K562 (cell line): ENCODE measurements around the gene BNIP3. TPM values are rescaled to one million over a fixed set of nuclear protein-coding genes. Genes with fewer than 3 reads are reported as not detected.

Experiments
- ATAC-seq: fragments of 200-7000 bp; cut with Tn5 transposase; 3 replicates; pipeline ENCODE4 v1.9.1; 2020; ENCODE audit warnings: moderate library complexity
- BruUV-seq: library from RNA; stranded (reverse); fragments of 400-500 nt; replicated peaks from 2 replicates; lab custom pipeline; 2021; lab: Mats Ljungman, UMichigan
- CTCF ChIA-PET: fragments of 300-600 bp; formaldehyde crosslinking; extraction: SDS; loops from one replicate; lab custom pipeline; 2021; ENCODE audit warnings: low intra/inter-chr PET ratio; lab: Yijun Ruan, JAX
- POLR2A ChIA-PET: fragments of 300-600, 350-650 bp; sonication (Branson Sonifier 250); formaldehyde crosslinking; extraction: SDS; loops from one replicate; lab custom pipeline; 2021; ENCODE audit warnings: antibody characterized with exemption, inconsistent platforms; lab: Yijun Ruan, JAX
- DNase-seq, 4 experiments: peaks; one replicate each; pipeline versions ENCODE4 v3.0.0 to v3.0.0-alpha.2; 2011 to 2018; ENCODE audit warnings: low spot score in 3 of 4, mixed read lengths in 3 of 4; ENCODE audit errors: extremely low read depth in 1 of 4
- FAIRE-seq: peaks from 2 replicates; lab custom pipeline; 2011; peaks lifted over from hg19 to GRCh38; lab: Jason Lieb, UNC
- H2AFZ ChIP-seq: 2 replicates; pipeline ENCODE4 v1.6.0; 2011; ENCODE audit warnings: low read depth, low read length, control low read depth, inconsistent platforms
- H3K27ac ChIP-seq: fragments of 200-600 bp; 3 replicates; pipeline ENCODE4 v1.8.0; 2011; ENCODE audit warnings: low read depth, mild to moderate bottlenecking, control low read depth, inconsistent platforms, low read length, moderate library complexity, mixed read lengths; ENCODE audit errors: extremely low read depth
- H3K27me3 ChIP-seq, 2 experiments: fragments of 300-600 bp in 1 of 2; 2 replicates in 1 of 2; 3 replicates in 1 of 2; pipeline versions ENCODE4 v1.6.0 to v1.8.0; 2011; ENCODE audit warnings: inconsistent platforms in 2 of 2, low read length in 2 of 2, mild to moderate bottlenecking in 1 of 2, mixed read lengths in 1 of 2, moderate library complexity in 1 of 2; ENCODE audit not compliant: control insufficient read depth in 2 of 2, insufficient read depth in 2 of 2
- H3K36me3 ChIP-seq: fragments of 300-600 bp; 3 replicates; pipeline ENCODE4 v1.8.0; 2011; ENCODE audit warnings: mild to moderate bottlenecking, low read length, inconsistent platforms; ENCODE audit not compliant: control insufficient read depth, insufficient read depth
- H3K4me1 ChIP-seq, 2 experiments: fragments of 200-600 bp in 1 of 2; replicated peaks in 1 of 2; 2 replicates in 1 of 2; 3 replicates in 1 of 2; pipeline versions ENCODE4 v1.5.1 to v1.8.0; 2011; ENCODE audit warnings: inconsistent platforms in 2 of 2, low read length in 2 of 2, mild to moderate bottlenecking in 1 of 2, mixed read lengths in 1 of 2, moderate library complexity in 1 of 2; ENCODE audit not compliant: control insufficient read depth in 2 of 2, insufficient read depth in 2 of 2
- H3K4me2 ChIP-seq: 2 replicates; pipeline ENCODE4 v1.6.1; 2011; ENCODE audit warnings: low read length, control low read depth, inconsistent platforms, mixed read lengths; ENCODE audit not compliant: insufficient read depth
- H3K4me3 ChIP-seq: fragments of 200-600 bp; sonication (generic), shearing (Covaris generic); 2 replicates; pipeline ENCODE4 v1.5.1; 2016; ENCODE audit warnings: control low read depth, inconsistent platforms
- H3K79me2 ChIP-seq: fragments of 200-600 bp; 3 replicates; pipeline ENCODE4 v1.8.0; 2011; ENCODE audit warnings: low read length, inconsistent platforms; ENCODE audit not compliant: control insufficient read depth, insufficient read depth
- H3K9ac ChIP-seq, 2 experiments: 2 replicates each; pipeline versions ENCODE4 v1.6.0 to v1.6.1; 2011; ENCODE audit warnings: low read depth in 2 of 2, low read length in 2 of 2, control low read depth in 1 of 2, inconsistent platforms in 1 of 2, mild to moderate bottlenecking in 1 of 2, mixed read lengths in 1 of 2; ENCODE audit not compliant: insufficient read depth in 1 of 2
- H3K9me1 ChIP-seq: one replicate; pipeline ENCODE4 v1.6.0; 2011; ENCODE audit warnings: inconsistent platforms, mild to moderate bottlenecking, low read length, moderate library complexity; ENCODE audit not compliant: control insufficient read depth, insufficient read depth
- H3K9me3 ChIP-seq: replicated peaks from 2 replicates; pipeline ENCODE4 v1.5.1; 2011; ENCODE audit warnings: low read depth, low read length, inconsistent platforms; ENCODE audit not compliant: control insufficient read depth, insufficient read depth
- H4K20me1 ChIP-seq: replicated peaks from 2 replicates; pipeline ENCODE4 v1.6.1; 2011; ENCODE audit warnings: low read length, inconsistent platforms, mixed read lengths; ENCODE audit not compliant: control insufficient read depth, insufficient read depth
- HCFC1 ChIP-seq: IDR thresholded peaks from 2 replicates; pipeline ENCODE4 v1.6.1; 2012; ENCODE audit warnings: low read depth, low read length, improper control_type of control experiment
- JUND ChIP-seq, 2 experiments: IDR thresholded peaks; 2 replicates in 1 of 2; 3 replicates in 1 of 2; pipeline ENCODE4 v1.6.1; 2011; ENCODE audit warnings: borderline replicate concordance in 2 of 2, low read depth in 2 of 2, low read length in 2 of 2, improper control_type of control experiment in 1 of 2, missing biosample characterization in 1 of 2, missing genetic modification characterization in 1 of 2, missing genetic modification reagents in 1 of 2
- KDM5B ChIP-seq: fragments of 200-600 bp; sonication (generic); IDR thresholded peaks from 2 replicates; pipeline ENCODE4 v1.6.1; 2012; ENCODE audit warnings: low read depth, mild to moderate bottlenecking, moderate library complexity, low read length, control low read depth, inconsistent platforms; ENCODE audit not compliant: insufficient replicate concordance
- MCM7 ChIP-seq, 2 experiments: fragments of 450-650 bp; IDR thresholded peaks; 2 replicates each; pipeline ENCODE4 v1.6.1; 2016 to 2018
- NR2F6 ChIP-seq: fragments of 450-650 bp; formaldehyde crosslinking; IDR thresholded peaks from 2 replicates; pipeline ENCODE4 v1.4.0; 2020; ENCODE audit warnings: mild to moderate bottlenecking
- NRF1 ChIP-seq, 2 experiments: fragments of 450-650 bp; IDR thresholded peaks in 1 of 2; conservative IDR thresholded peaks in 1 of 2; 2 replicates each; pipeline ENCODE4 v1.6.1; 2014; ENCODE audit warnings: mild to moderate bottlenecking in 2 of 2
- SREBF2 ChIP-seq: sonication (generic); formaldehyde crosslinking; IDR thresholded peaks from 2 replicates; pipeline ENCODE4 v1.4.0; 2020; ENCODE audit warnings: mild to moderate bottlenecking, missing genetic modification reagents
- STAT5B ChIP-seq: fragments of 250-450 bp; sonication (Bioruptor Pico); IDR thresholded peaks from 2 replicates; pipeline ENCODE4 v1.8.0; 2021; ENCODE audit warnings: mild to moderate bottlenecking, inconsistent platforms
- TBP ChIP-seq: optimal IDR thresholded peaks from 2 replicates; pipeline ENCODE3; 2011; ENCODE audit warnings: low read depth, low read length, improper control_type of control experiment
- WHSC1 ChIP-seq: IDR thresholded peaks from one replicate; pipeline ENCODE4 v1.6.1; 2012; ENCODE audit warnings: low read length, control low read depth, inconsistent platforms
- ZNF316 ChIP-seq: fragments of 450-650 bp; IDR thresholded peaks from 2 replicates; pipeline ENCODE4 v1.6.1; 2016
- ZNF584 ChIP-seq: fragments of 200-800 bp; sonication (Bioruptor generic); IDR thresholded peaks from 2 replicates; pipeline ENCODE4 v1.6.1; 2016; ENCODE audit warnings: low read depth, mild to moderate bottlenecking, missing genetic modification characterization, missing compliant biosample characterization
- WGBS: fragments of 100-300 bp; shearing (Covaris generic); methylation state at CpG from one replicate; pipeline ENCODE4 v1.1.6; 2016; ENCODE audit warnings: low coverage, mixed read lengths; ENCODE audit not compliant: insufficient coverage; ENCODE audit errors: missing lambda C conversion rate; 5-methylcytosine and 5-hydroxymethylcytosine counted together
- in situ Hi-C: fragments of 300-500 bp; cut with MboI; formaldehyde crosslinking; loops from 4 replicates; pipeline ENCODE4 v1.15.0; 2018; ENCODE audit warnings: inconsistent platforms, mixed read lengths
- intact Hi-C: fragments of 100-400 bp; cut with micrococcal nuclease; formaldehyde crosslinking; loops from 2 replicates; pipeline ENCODE4 v1.14.2; 2022
- polyA plus RNA-seq, 8 experiments: library from polyadenylated mRNA; depleted of rRNA in 4 of 8; stranded (reverse) in 5 of 8; unstranded in 3 of 8; fragments of >200 nt; fragmentation: Nextera tagmentation in 2 of 8; fragmentation: Illumina TruSeq in 1 of 8; extraction: Ambion mirVana in 2 of 8; extraction: Trizol in 1 of 8; gene quantifications; 2 replicates each; pipeline versions ENCODE4 v1.2.1 to v1.2.3, GENCODE V29; 2011 to 2014; ENCODE audit warnings: inconsistent platforms in 1 of 8, missing spikeins in 1 of 8
- total RNA-seq, 7 experiments: library from RNA; depleted of rRNA in 6 of 7; stranded (reverse); fragments of >200 nt in 6 of 7; fragmentation: Illumina TruSeq in 2 of 7; extraction: Trizol in 2 of 7; gene quantifications; 2 replicates each; pipeline versions ENCODE4 v1.2.1 to v1.2.3, GENCODE V29; 2011 to 2021; ENCODE audit warnings: low replicate concordance in 1 of 7
- TF ChIP-seq, protein P1 (sequence below): fragments of 450-650 bp; IDR thresholded peaks from 2 replicates; pipeline ENCODE4 v1.6.1; 2016
- TF ChIP-seq, protein P2 (sequence below), 2 experiments: IDR thresholded peaks in 1 of 2; conservative IDR thresholded peaks in 1 of 2; 2 replicates each; pipeline ENCODE4 v1.6.1; 2016; ENCODE audit warnings: low read depth in 2 of 2, mild to moderate bottlenecking in 1 of 2, missing compliant biosample characterization in 1 of 2, missing genetic modification characterization in 1 of 2, moderate library complexity in 1 of 2
- TF ChIP-seq, protein P3 (sequence below): fragments of 200-800 bp; sonication (Bioruptor generic); IDR thresholded peaks from 2 replicates; pipeline ENCODE4 v1.6.1; 2017; ENCODE audit warnings: missing genetic modification characterization, missing compliant biosample characterization

Gene BNIP3
- total and polyA plus RNA-seq, 9 of the 15 experiments (the other 6 are each of a cell fraction or from before 2014, with no cell fraction given): 9.2 to 119 (median 42.2) TPM

DNA sequence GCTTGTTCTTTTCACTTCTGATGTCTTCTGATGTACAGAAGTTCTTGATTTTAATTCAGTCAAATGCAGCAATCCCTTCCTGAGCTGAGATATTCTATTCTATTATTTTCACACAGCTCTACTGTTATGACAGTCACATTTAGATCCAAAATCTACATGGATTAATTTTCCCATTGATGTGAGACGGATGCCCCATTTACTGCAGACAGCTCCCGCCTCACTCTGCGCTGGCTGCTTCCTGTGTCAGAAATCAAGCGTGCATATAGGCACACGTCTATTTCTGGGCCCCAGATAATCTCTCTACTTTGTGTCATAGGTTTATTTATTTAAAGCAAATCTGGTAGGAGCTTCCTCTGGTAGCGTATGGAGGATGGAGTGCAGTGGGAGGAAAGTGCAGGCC is 6.7 kb downstream of the BNIP3 start:
- DNase-seq: no peak
- peaks cover 85% of the 10 kb centered on the region for H3K36me3 ChIP-seq
- no peak overlapping the region for H2AFZ ChIP-seq
- 84% methylated on average over 6 of the region's 6 CpGs for WGBS
- FAIRE-seq: no peak
- H3K4me2 ChIP-seq: no peak overlapping the region
- ChIA-PET POLR2A (interaction anchor here (0.7 to 1.5 kb wide), 2 partner anchors 13 to 48 kb away, joined by 4 to 5 read pairs; no protein-coding TSS in a partner anchor), CTCF (no interaction called here)
- H3K79me2 ChIP-seq: peaks cover 83% of the 10 kb centered on the region
- peaks cover 4% of the 10 kb centered on the region for H3K9me1 ChIP-seq
- H3K27me3 ChIP-seq: no peaks in the 10 kb centered on the region
- H3K27ac ChIP-seq: no peak overlapping the region
- H3K9me3 ChIP-seq: no peaks in the 10 kb centered on the region
- intact Hi-C loops: no loop called here
- H3K9ac ChIP-seq: no peak overlapping the region
- in situ Hi-C loops: no loop called here
- H4K20me1 ChIP-seq: peaks cover 53% of the 10 kb centered on the region
- peaks cover 15 to 23% of the 10 kb centered on the region in 2 experiments; a peak in 4 of 5 replicates for H3K4me1 ChIP-seq
- TF ChIP-seq NR2F6 (CRISPR knock-in tag) (no peak), MCM7 (IDR thresholded peaks at IDR 0.05) (no peak), ZNF316 (no peak), SREBF2 (no peak), NRF1 (conservative IDR thresholded peaks at IDR 0.05 in 1 of 2, IDR thresholded peaks at IDR 0.05 in 1 of 2) (no peak), STAT5B (CRISPR knock-in tag) (no peak), HCFC1 (no peak), WHSC1 (no peak), TBP (no peak), JUND (IDR thresholded peaks at IDR 0.05; ENCODE audit: borderline replicate concordance, low read depth, low read length) (no peak), JUND (tag; IDR thresholded peaks at IDR 0.05; ENCODE audit: borderline replicate concordance, low read depth, low read length) (no peak), KDM5B (no peak), ZNF584 (CRISPR knock-in tag) (no peak)
- TF ChIP-seq, protein P1, sequence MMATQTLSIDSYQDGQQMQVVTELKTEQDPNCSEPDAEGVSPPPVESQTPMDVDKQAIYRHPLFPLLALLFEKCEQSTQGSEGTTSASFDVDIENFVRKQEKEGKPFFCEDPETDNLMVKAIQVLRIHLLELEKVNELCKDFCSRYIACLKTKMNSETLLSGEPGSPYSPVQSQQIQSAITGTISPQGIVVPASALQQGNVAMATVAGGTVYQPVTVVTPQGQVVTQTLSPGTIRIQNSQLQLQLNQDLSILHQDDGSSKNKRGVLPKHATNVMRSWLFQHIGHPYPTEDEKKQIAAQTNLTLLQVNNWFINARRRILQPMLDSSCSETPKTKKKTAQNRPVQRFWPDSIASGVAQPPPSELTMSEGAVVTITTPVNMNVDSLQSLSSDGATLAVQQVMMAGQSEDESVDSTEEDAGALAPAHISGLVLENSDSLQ: no peak
- TF ChIP-seq, protein P2, sequence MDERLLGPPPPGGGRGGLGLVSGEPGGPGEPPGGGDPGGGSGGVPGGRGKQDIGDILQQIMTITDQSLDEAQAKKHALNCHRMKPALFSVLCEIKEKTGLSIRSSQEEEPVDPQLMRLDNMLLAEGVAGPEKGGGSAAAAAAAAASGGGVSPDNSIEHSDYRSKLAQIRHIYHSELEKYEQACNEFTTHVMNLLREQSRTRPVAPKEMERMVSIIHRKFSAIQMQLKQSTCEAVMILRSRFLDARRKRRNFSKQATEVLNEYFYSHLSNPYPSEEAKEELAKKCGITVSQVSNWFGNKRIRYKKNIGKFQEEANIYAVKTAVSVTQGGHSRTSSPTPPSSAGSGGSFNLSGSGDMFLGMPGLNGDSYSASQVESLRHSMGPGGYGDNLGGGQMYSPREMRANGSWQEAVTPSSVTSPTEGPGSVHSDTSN (CRISPR knock-in tag; IDR thresholded peaks at IDR 0.05; ENCODE audit: low read depth): no peak
- TF ChIP-seq, protein P2 (tag; conservative IDR thresholded peaks at IDR 0.05; ENCODE audit: low read depth): no peak
- TF ChIP-seq, protein P3, sequence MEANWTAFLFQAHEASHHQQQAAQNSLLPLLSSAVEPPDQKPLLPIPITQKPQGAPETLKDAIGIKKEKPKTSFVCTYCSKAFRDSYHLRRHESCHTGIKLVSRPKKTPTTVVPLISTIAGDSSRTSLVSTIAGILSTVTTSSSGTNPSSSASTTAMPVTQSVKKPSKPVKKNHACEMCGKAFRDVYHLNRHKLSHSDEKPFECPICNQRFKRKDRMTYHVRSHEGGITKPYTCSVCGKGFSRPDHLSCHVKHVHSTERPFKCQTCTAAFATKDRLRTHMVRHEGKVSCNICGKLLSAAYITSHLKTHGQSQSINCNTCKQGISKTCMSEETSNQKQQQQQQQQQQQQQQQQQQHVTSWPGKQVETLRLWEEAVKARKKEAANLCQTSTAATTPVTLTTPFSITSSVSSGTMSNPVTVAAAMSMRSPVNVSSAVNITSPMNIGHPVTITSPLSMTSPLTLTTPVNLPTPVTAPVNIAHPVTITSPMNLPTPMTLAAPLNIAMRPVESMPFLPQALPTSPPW (CRISPR knock-in tag): no peak
- BruUV-seq: no TSS peak
- no peak for ATAC-seq
- H3K4me3 ChIP-seq: no peak overlapping the region
